ENCODE results near the gene TRERF1. TPM values are rescaled to one million over a fixed set of nuclear protein-coding genes. Genes with fewer than 3 reads are reported as not detected.

The TRERF1 gene
- total RNA-seq, 1 donor from 2014 or later: 12.8 TPM

DNA sequence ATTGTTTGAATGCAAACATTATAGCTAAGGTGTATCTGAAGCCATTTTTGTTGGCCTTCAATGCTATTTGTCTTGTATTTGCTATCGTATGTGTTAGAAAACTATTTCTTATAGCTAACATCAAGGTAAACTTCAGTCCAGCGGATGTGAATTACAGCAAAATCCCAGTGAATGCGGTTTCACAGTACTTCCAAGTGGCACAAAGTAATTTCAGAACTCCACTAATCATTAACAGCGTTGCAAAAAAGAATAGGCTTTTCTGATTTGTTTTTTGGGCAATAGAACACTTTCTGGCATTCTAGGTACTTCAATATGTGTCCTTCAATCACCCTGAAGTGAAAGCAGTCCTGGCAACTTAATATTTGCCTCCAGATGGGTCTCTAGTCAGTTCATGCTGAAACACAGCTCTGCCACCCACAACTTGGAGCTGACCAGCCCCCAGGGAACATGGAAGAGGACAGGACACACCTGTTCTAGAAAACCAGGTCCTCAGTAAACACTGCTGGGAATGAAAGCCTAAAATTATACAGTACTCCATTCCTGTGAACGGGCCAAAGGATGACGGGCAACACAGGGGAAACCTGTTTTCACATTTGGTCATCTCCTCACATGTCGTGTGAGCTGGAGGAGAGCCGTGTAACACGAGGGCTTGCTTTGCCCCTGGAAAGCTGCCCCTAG, 224.4 kb downstream of the TRERF1 start:
- TF ChIP-seq, protein P1, sequence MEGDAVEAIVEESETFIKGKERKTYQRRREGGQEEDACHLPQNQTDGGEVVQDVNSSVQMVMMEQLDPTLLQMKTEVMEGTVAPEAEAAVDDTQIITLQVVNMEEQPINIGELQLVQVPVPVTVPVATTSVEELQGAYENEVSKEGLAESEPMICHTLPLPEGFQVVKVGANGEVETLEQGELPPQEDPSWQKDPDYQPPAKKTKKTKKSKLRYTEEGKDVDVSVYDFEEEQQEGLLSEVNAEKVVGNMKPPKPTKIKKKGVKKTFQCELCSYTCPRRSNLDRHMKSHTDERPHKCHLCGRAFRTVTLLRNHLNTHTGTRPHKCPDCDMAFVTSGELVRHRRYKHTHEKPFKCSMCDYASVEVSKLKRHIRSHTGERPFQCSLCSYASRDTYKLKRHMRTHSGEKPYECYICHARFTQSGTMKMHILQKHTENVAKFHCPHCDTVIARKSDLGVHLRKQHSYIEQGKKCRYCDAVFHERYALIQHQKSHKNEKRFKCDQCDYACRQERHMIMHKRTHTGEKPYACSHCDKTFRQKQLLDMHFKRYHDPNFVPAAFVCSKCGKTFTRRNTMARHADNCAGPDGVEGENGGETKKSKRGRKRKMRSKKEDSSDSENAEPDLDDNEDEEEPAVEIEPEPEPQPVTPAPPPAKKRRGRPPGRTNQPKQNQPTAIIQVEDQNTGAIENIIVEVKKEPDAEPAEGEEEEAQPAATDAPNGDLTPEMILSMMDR (IDR thresholded peaks at IDR 0.05; ENCODE audit: partially characterized antibody, unreplicated experiment): no peak
- no peak overlapping the region for H3K4me3 Mint-ChIP-seq (ENCODE audit: unreplicated experiment)
- DNase-seq: no peak
- H3K36me3 Mint-ChIP-seq (ENCODE audit: unreplicated experiment): no peaks in the 10 kb centered on the region
- peaks cover 2% of the 10 kb centered on the region for H3K27me3 Mint-ChIP-seq (ENCODE audit: unreplicated experiment)
- peaks cover 3% of the 10 kb centered on the region for H3K9me3 Mint-ChIP-seq (ENCODE audit: unreplicated experiment)
- peaks cover 3% of the 10 kb centered on the region for H3K4me1 Mint-ChIP-seq (ENCODE audit: low read depth, unreplicated experiment)
- H3K27ac Mint-ChIP-seq (ENCODE audit: unreplicated experiment): no peak overlapping the region

DNA sequence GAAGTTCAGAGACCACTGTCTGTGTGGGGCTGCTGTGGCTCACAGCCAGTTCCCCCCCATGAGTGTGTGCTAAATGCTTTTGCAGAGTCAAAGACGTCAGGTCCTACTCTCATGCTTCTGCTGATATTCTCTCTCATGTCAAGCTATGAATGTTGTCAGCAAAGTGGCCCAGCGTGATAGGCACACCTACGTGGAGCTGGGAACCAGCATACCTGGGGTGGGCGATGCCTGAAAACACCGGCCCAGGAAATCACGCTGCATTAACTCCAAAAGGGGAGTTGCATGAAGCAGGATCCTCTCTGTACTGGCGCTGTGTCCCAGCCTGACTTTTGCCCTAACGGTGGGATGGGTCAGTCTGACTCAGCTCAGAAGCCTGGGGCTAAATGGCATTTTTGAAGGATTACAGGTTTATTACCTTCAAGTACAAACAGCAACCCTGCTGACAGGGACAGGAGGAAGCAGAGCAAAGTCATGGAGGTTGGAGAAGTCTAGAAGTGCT, 225.0 kb downstream of the TRERF1 start:
- Mint-ChIP-seq H3K27ac (ENCODE audit: unreplicated experiment) (no peak overlapping the region), H3K9me3 (ENCODE audit: unreplicated experiment) (peaks cover 3% of the 10 kb centered on the region), H3K4me3 (ENCODE audit: unreplicated experiment) (no peak overlapping the region), H3K4me1 (ENCODE audit: low read depth, unreplicated experiment) (peaks cover 3% of the 10 kb centered on the region), H3K36me3 (ENCODE audit: unreplicated experiment) (no peaks in the 10 kb centered on the region), H3K27me3 (ENCODE audit: unreplicated experiment) (peaks cover 2% of the 10 kb centered on the region)
- no peak for DNase-seq
- TF ChIP-seq, protein P1 (IDR thresholded peaks at IDR 0.05; ENCODE audit: partially characterized antibody, unreplicated experiment): no peak

DNA sequence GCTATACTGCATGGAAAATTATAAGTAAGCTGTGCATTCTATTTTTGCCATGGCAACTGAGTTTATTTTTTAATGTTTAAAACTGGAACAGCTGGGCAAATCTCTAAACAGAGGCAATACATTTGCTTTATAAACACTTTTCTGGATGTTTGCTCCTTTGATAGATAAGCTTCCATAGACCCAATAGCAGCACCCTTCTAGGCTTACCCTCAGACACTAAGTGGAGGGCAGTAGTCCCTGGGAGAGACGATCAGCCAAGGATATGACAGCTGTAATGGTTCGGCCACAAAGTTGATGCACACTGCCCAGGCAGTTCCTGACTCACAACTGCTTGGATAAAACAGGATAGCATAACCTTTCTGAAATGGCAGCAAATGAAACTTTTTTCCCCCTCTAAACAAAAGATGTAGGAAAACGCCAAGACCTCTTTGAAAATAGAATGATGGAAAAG, 225.5 kb downstream of the TRERF1 start:
- peaks cover 2% of the 10 kb centered on the region for H3K27me3 Mint-ChIP-seq (ENCODE audit: unreplicated experiment)
- peaks cover 3% of the 10 kb centered on the region for H3K4me1 Mint-ChIP-seq (ENCODE audit: low read depth, unreplicated experiment)
- TF ChIP-seq, protein P1 (IDR thresholded peaks at IDR 0.05; ENCODE audit: partially characterized antibody, unreplicated experiment): no peak
- no peak for DNase-seq
- no peak overlapping the region for H3K27ac Mint-ChIP-seq (ENCODE audit: unreplicated experiment)
- H3K36me3 Mint-ChIP-seq (ENCODE audit: unreplicated experiment): no peaks in the 10 kb centered on the region
- H3K4me3 Mint-ChIP-seq (ENCODE audit: unreplicated experiment): no peak overlapping the region
- H3K9me3 Mint-ChIP-seq (ENCODE audit: unreplicated experiment): peaks cover 3% of the 10 kb centered on the region

DNA sequence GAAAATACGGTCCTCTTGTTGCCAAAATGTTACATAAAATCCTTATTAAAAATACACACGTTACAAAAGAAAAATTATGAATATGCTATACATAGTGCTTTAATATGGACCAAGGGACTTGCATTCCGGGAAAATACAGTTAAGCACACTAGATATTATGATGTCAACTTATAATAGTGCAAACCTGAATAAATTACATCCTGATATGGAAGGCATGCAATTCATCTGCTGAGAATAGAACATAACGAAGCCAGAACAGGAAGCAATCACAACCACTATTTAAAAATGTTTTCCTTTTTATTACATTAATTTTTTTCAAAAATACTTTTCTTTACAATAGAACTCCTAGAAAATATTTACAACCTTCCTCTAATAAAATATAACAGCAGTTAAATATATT, 226.3 kb downstream of the TRERF1 start:
- TF ChIP-seq, protein P1 (IDR thresholded peaks at IDR 0.05; ENCODE audit: partially characterized antibody, unreplicated experiment): no peak
- Mint-ChIP-seq H3K9me3 (ENCODE audit: unreplicated experiment) (peaks cover 3% of the 10 kb centered on the region), H3K27me3 (ENCODE audit: unreplicated experiment) (peaks cover 2% of the 10 kb centered on the region), H3K4me3 (ENCODE audit: unreplicated experiment) (no peak overlapping the region), H3K27ac (ENCODE audit: unreplicated experiment) (no peak overlapping the region), H3K4me1 (ENCODE audit: low read depth, unreplicated experiment) (peaks cover 3% of the 10 kb centered on the region), H3K36me3 (ENCODE audit: unreplicated experiment) (no peaks in the 10 kb centered on the region)
- no peak for DNase-seq

DNA sequence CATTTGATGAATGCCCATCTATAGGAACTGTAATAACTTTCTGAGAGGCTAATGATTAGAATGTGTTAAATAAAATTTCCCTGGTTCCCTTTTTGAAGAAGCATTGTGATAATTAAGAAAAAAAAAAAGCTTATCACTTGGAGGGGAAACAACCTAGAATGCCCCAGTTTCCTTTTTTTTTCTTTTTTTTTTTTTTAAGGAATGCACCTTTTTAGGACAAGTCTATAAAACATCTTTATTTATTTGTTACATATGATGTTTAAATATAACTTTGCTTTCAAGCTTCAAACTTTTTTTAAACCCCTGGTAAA, 226.7 kb downstream of the TRERF1 start:
- Mint-ChIP-seq H3K27ac (ENCODE audit: unreplicated experiment) (no peak overlapping the region), H3K9me3 (ENCODE audit: unreplicated experiment) (peaks cover 3% of the 10 kb centered on the region), H3K27me3 (ENCODE audit: unreplicated experiment) (peaks cover 2% of the 10 kb centered on the region), H3K4me3 (ENCODE audit: unreplicated experiment) (no peak overlapping the region), H3K4me1 (ENCODE audit: low read depth, unreplicated experiment) (peaks cover 2% of the 10 kb centered on the region), H3K36me3 (ENCODE audit: unreplicated experiment) (no peaks in the 10 kb centered on the region)
- TF ChIP-seq, protein P1 (IDR thresholded peaks at IDR 0.05; ENCODE audit: partially characterized antibody, unreplicated experiment): no peak
- DNase-seq: no peak
